Activated CD8-positive, alpha-beta memory T cell treated with anti-CD3 and anti-CD28 coated beads, Interleukin-2, amount 50 U/mL, for 1 hour (primary cell): ENCODE data around the gene OR8H2.
"Not testable (repeated sequence)": the region's sequence is repeated elsewhere in the genome, so short reads cannot be mapped to it uniquely, and the experiment has no call there.

Experiments
- DNase-seq: peaks from one replicate; pipeline ENCODE4 v3.0.0-alpha.2; 2020; ENCODE audit errors: extremely low read depth

The OR8H2 gene

GRCh38 chr11:56103210-56103737 is at the start of gene OR8H2:
TSS of gene OR8H2 (plus strand) at chr11:56103687. CDS start at chr11:56105043, 1,356 bp downstream.
- DNase-seq = no peak

GRCh38 chr11:56056366-56056765 is 47.1 kb upstream of the OR8H2 start:
- DNase-seq = not testable (repeated sequence)

- not testable (repeated sequence) for DNase-seq
These were observed 45.7 kb upstream of the OR8H2 start for GRCh38 chr11:56057661-56058237.

GRCh38 chr11:56058260-56058780 is 45.2 kb upstream of the OR8H2 start:
- not testable (repeated sequence) for DNase-seq

GRCh38 chr11:56066980-56067379 is 36.5 kb upstream of the OR8H2 start:
- no peak for DNase-seq

GRCh38 chr11:56089697-56090096 is 13.8 kb upstream of the OR8H2 start:
- no peak for DNase-seq

- no peak for DNase-seq
These were observed 10.5 kb upstream of the OR8H2 start, which contains the start of gene OR8I2 for GRCh38 chr11:56093008-56093407. TSS of gene OR8I2 (plus strand) at chr11:56093308. CDS start at chr11:56093308, 0 bp downstream.

GRCh38 chr11:56122073-56122472 is 18.6 kb downstream of the OR8H2 start, which contains the start of gene OR8H3:
TSS of gene OR8H3 (plus strand) at chr11:56122373. CDS start at chr11:56122373, 0 bp downstream.
- no peak for DNase-seq

- no peak for DNase-seq
These were observed 36.7 kb downstream of the OR8H2 start, which contains the start of gene OR8J3 for GRCh38 chr11:56140151-56140661. TSS of gene OR8J3 (minus strand) at chr11:56140201. CDS start at chr11:56137718, 2,483 bp downstream.

- DNase-seq = not testable (repeated sequence)
These were observed 40.2 kb downstream of the OR8H2 start for GRCh38 chr11:56143681-56144080.

- no peak for DNase-seq
These were observed 47.9 kb downstream of the OR8H2 start for GRCh38 chr11:56151376-56151775.

GRCh38 chr11:56152333-56152732 is 48.8 kb downstream of the OR8H2 start:
- no peak for DNase-seq
